MCF 10A (cell line): ENCODE results near the gene SIPA1. TPM values are rescaled to one million over a fixed set of nuclear protein-coding genes. Genes with fewer than 3 reads are reported as not detected.
A peak's percentile ranks its signal among the peaks of the same experiment; 100 is the strongest.

Experiments used
- BruUV-seq: library from RNA; stranded (reverse); fragments of 400-500 nt; replicated peaks from 2 replicates; lab custom pipeline; 2021; lab: Mats Ljungman, UMichigan
- CTCF ChIA-PET: fragments of 300-600 bp; sonication (Branson Sonifier 250); formaldehyde crosslinking; extraction: SDS; loops from one replicate; lab custom pipeline; 2021; ENCODE audit warnings: antibody characterized with exemption, inconsistent platforms; lab: Yijun Ruan, JAX
- POLR2A ChIA-PET: fragments of 300-600, 350-650 bp; sonication (Branson Sonifier 250); formaldehyde crosslinking; extraction: SDS; loops from one replicate; lab custom pipeline; 2020; ENCODE audit warnings: antibody characterized with exemption, inconsistent platforms; lab: Yijun Ruan, JAX
- DNase-seq: peaks from one replicate; pipeline ENCODE4 v3.0.0-alpha.2; 2018; ENCODE audit not compliant: unreplicated experiment
- H3K27ac Mint-ChIP-seq: one replicate; pipeline ENCODE4 v1.8.0; 2022; ENCODE audit warnings: mild to moderate bottlenecking, low read depth, mixed read lengths; ENCODE audit not compliant: unreplicated experiment
- H3K27me3 Mint-ChIP-seq: one replicate; pipeline ENCODE4 v1.8.0; 2022; ENCODE audit warnings: mixed read lengths; ENCODE audit not compliant: insufficient read depth, unreplicated experiment
- H3K36me3 Mint-ChIP-seq: one replicate; pipeline ENCODE4 v1.8.0; 2022; ENCODE audit warnings: mild to moderate bottlenecking, moderate library complexity, mixed read lengths; ENCODE audit not compliant: insufficient read depth, unreplicated experiment
- H3K4me1 Mint-ChIP-seq: one replicate; pipeline ENCODE4 v1.8.0; 2022; ENCODE audit warnings: mixed read lengths; ENCODE audit not compliant: insufficient read depth, unreplicated experiment
- H3K4me3 Mint-ChIP-seq: one replicate; pipeline ENCODE4 v1.8.0; 2022; ENCODE audit warnings: mild to moderate bottlenecking, moderate library complexity, mixed read lengths; ENCODE audit not compliant: unreplicated experiment
- H3K9me3 Mint-ChIP-seq: one replicate; pipeline ENCODE4 v1.8.0; 2022; ENCODE audit warnings: mixed read lengths; ENCODE audit not compliant: unreplicated experiment
- CTCF ChIP-seq: fragments of 200-600 bp; IDR thresholded peaks from one replicate; pipeline ENCODE4 v1.8.0; 2022; ENCODE audit warnings: antibody characterized with exemption, mild to moderate bottlenecking; ENCODE audit not compliant: unreplicated experiment
- intact Hi-C: fragments of 100-400 bp; cut with micrococcal nuclease; formaldehyde crosslinking; loops from 2 replicates; pipeline ENCODE4 v1.14.1; 2022
- total RNA-seq: library from RNA; stranded (reverse); gene quantifications from 2 replicates; pipeline ENCODE4 v1.2.3, GENCODE V29; 2022

SIPA1 gene
- total RNA-seq, 1 experiment from 2014 or later, result 4.9 TPM

- intact Hi-C loops, result no loop called here
- ChIA-PET POLR2A (interaction anchor here (0.7 to 2.3 kb wide), 6 partner anchors 9 to 69 kb away, joined by 3 to 18 read pairs (median 4); partner anchors contain the start of genes EHBP1L1, FAM89B, MAP3K11 and SCYL1), CTCF (interaction anchor here (0.5 to 2.6 kb wide), 19 partner anchors 9 to 233 kb away, joined by 3 to 25 read pairs (median 4); partner anchors contain the start of genes EHBP1L1 and FAM89B)
- Mint-ChIP-seq H3K9me3 (no peaks in the 10 kb centered on the region), H3K27me3 (no peaks in the 10 kb centered on the region), H3K4me1 (peaks cover 5% of the 10 kb centered on the region), H3K27ac (no peak overlapping the region), H3K36me3 (peaks cover 12% of the 10 kb centered on the region), H3K4me3 (no peak overlapping the region)
- peak; percentile 56 for TF ChIP-seq CTCF
- DNase-seq, result no peak
- no TSS peak for BruUV-seq
Observed at GRCh38 chr11:65593518-65594414, 44.1 kb upstream of the SIPA1 start.

GRCh38 chr11:65595131-65595530, 42.8 kb upstream of the SIPA1 start:
- no TSS peak for BruUV-seq
- ChIA-PET CTCF (interaction anchor here (1.0 to 2.0 kb wide), 3 partner anchors 15 to 28 kb away, joined by 3 to 7 read pairs (median 3); no protein-coding TSS in a partner anchor), POLR2A (interaction anchor here (0.6 to 1.6 kb wide), 3 partner anchors 18 to 414 kb away, joined by 3 to 4 read pairs (median 3); no protein-coding TSS in a partner anchor)
- no peak overlapping the region for H3K27ac Mint-ChIP-seq
- H3K27me3 Mint-ChIP-seq, result no peaks in the 10 kb centered on the region
- H3K9me3 Mint-ChIP-seq, result no peaks in the 10 kb centered on the region
- intact Hi-C loops, result no loop called here
- no peak for DNase-seq
- no peak overlapping the region for H3K4me3 Mint-ChIP-seq
- H3K36me3 Mint-ChIP-seq, result peaks cover 10% of the 10 kb centered on the region
- H3K4me1 Mint-ChIP-seq, result peaks cover 5% of the 10 kb centered on the region
- TF ChIP-seq CTCF, result no peak

GRCh38 chr11:65595543-65596281, 42.2 kb upstream of the SIPA1 start, which contains the start of gene KCNK7:
Gene KCNK7 (minus strand): TSS chr11:65595800. CDS start chr11:65595772, 28 bp downstream.
- Mint-ChIP-seq H3K4me3 (no peak within 1 kb of the TSS), H3K27ac (no peak within 1 kb of the TSS), H3K4me1 (peaks cover 5% of the 10 kb centered on the region), H3K27me3 (no peaks in the 10 kb centered on the region), H3K36me3 (peaks cover 10% of the 10 kb centered on the region), H3K9me3 (no peaks in the 10 kb centered on the region)
- intact Hi-C loops, result no loop called here
- BruUV-seq, result no TSS peak
- TF ChIP-seq CTCF, result no peak
- ChIA-PET POLR2A (interaction anchor here (0.6 to 1.6 kb wide), 4 partner anchors 19 to 413 kb away, joined by 3 to 4 read pairs (median 3); no protein-coding TSS in a partner anchor), CTCF (interaction anchor here (1.0 to 2.0 kb wide), 4 partner anchors 8 to 29 kb away, joined by 3 to 7 read pairs (median 4); no protein-coding TSS in a partner anchor)
- DNase-seq, result no peak
